GM20431 (cell line): Measurements from ENCODE around the gene APOBEC2.

Source experiments
- in situ Hi-C: fragments of 300-500 bp; cut with MseI, MboI; formaldehyde crosslinking; loops from one replicate; pipeline ENCODE4 v1.15.0; 2020; ENCODE audit warnings: low sequenced_read_pairs; ENCODE audit not compliant: unreplicated experiment

APOBEC2 gene

GRCh38 chr6:41056768-41057490, 3.9 kb downstream of the APOBEC2 start:
- in situ Hi-C loops = no loop called here

- in situ Hi-C loops = no loop called here
These were observed 5.8 kb downstream of the APOBEC2 start for GRCh38 chr6:41058783-41059181.

- in situ Hi-C loops = no loop called here
These were observed 6.6 kb downstream of the APOBEC2 start for GRCh38 chr6:41059556-41059955.

GRCh38 chr6:41061196-41061726, 8.3 kb downstream of the APOBEC2 start:
- in situ Hi-C loops = no loop called here

- in situ Hi-C loops = no loop called here
These were observed 9.1 kb downstream of the APOBEC2 start for GRCh38 chr6:41062056-41062455.

GRCh38 chr6:41063884-41064285, 10.9 kb downstream of the APOBEC2 start:
- in situ Hi-C loops = no loop called here

GRCh38 chr6:41064841-41065240, 11.8 kb downstream of the APOBEC2 start:
- in situ Hi-C loops = no loop called here

- in situ Hi-C loops = no loop called here
These were observed 12.6 kb downstream of the APOBEC2 start for GRCh38 chr6:41065550-41066026.

- in situ Hi-C loops = no loop called here
These were observed 13.9 kb downstream of the APOBEC2 start for GRCh38 chr6:41066867-41067304.

GRCh38 chr6:41071501-41071922, 18.5 kb downstream of the APOBEC2 start:
- in situ Hi-C loops = no loop called here

- in situ Hi-C loops = no loop called here
These were observed 19.2 kb downstream of the APOBEC2 start, which contains the start of gene OARD1 for GRCh38 chr6:41071923-41072835. Gene OARD1, minus strand, starts transcription at chr6:41072356. Its CDS starts 722 bp downstream, at chr6:41071634.

- in situ Hi-C loops = no loop called here
These were observed 19.8 kb downstream of the APOBEC2 start, which contains the start of gene NFYA for GRCh38 chr6:41072836-41073202. Gene NFYA, plus strand, starts transcription at chr6:41072974. Its CDS starts 6,116 bp downstream, at chr6:41079090.

GRCh38 chr6:41073203-41073967, 20.4 kb downstream of the APOBEC2 start:
- in situ Hi-C loops = no loop called here

- in situ Hi-C loops = no loop called here
These were observed 21.1 kb downstream of the APOBEC2 start for GRCh38 chr6:41073968-41074691.

- in situ Hi-C loops = no loop called here
These were observed 21.9 kb downstream of the APOBEC2 start for GRCh38 chr6:41074692-41075436.

- in situ Hi-C loops = no loop called here
These were observed 22.9 kb downstream of the APOBEC2 start for GRCh38 chr6:41075651-41076626.

- in situ Hi-C loops = no loop called here
These were observed 24.5 kb downstream of the APOBEC2 start for GRCh38 chr6:41077536-41077935.
